Gastroesophageal sphincter (tissue), 4 donors: ENCODE results near the gene COMMD2. TPM values are rescaled to one million over a fixed set of nuclear protein-coding genes. Genes with fewer than 3 reads are reported as not detected.

ENCODE experiments used
- ATAC-seq: fragments of 150-250 bp; one replicate; pipeline ENCODE4 v1.9.1; 2016; ENCODE audit warnings: mild to moderate bottlenecking, moderate library complexity
- H3K27ac ChIP-seq, 4 donors: fragments of 200-600 bp; sonication (generic) in 3 of 4; 1 replicate in 3 of 4; 2 replicates in 1 of 4; pipeline ENCODE4 v1.5.1; 2016 to 2019
- H3K27me3 ChIP-seq: fragments of 200-600 bp; sonication (generic); one replicate; pipeline ENCODE4 v1.5.1; 2019
- H3K36me3 ChIP-seq, 2 donors: fragments of 200-600 bp; sonication (generic); one replicate each; pipeline ENCODE4 v1.5.1; 2019; ENCODE audit warnings: control low read depth in 1 of 2
- H3K4me1 ChIP-seq, 3 donors: fragments of 200-600 bp; sonication (generic); 1 replicate in 2 of 3; 2 replicates in 1 of 3; pipeline ENCODE4 v1.5.1; 2016 to 2019; ENCODE audit warnings: control low read depth in 2 of 3
- H3K4me3 ChIP-seq, 2 donors: fragments of 200-600 bp; sonication (generic); one replicate each; pipeline ENCODE4 v1.5.1; 2019; ENCODE audit warnings: mild to moderate bottlenecking in 1 of 2, moderate library complexity in 1 of 2
- H3K9me3 ChIP-seq, 3 donors: fragments of 200-600 bp; sonication (generic); one replicate each; pipeline ENCODE4 v1.5.1; 2017 to 2019; ENCODE audit warnings: control low read depth in 2 of 3
- CTCF ChIP-seq, 4 experiments: fragments of 200-600 bp in 2 of 4; fragments of 450-650 bp in 2 of 4; sonication (generic) in 1 of 4; IDR thresholded peaks; one replicate each; pipeline ENCODE4 v1.5.1; 2017 to 2019; ENCODE audit warnings: antibody characterized with exemption in 4 of 4, mild to moderate bottlenecking in 2 of 4, moderate library complexity in 2 of 4
- EP300 ChIP-seq: sonication (generic); formaldehyde crosslinking; IDR thresholded peaks from one replicate; pipeline ENCODE4 v1.6.1; 2017; ENCODE audit warnings: antibody characterized with exemption, mild to moderate bottlenecking
- POLR2A ChIP-seq, 2 donors: fragments of 450-650 bp; IDR thresholded peaks; one replicate each; pipeline ENCODE4 v1.6.1; 2017; ENCODE audit warnings: antibody characterized with exemption in 2 of 2, mild to moderate bottlenecking in 2 of 2, moderate library complexity in 1 of 2
- POLR2AphosphoS5 ChIP-seq: sonication (generic); formaldehyde crosslinking; IDR thresholded peaks from one replicate; pipeline ENCODE4 v1.6.1; 2017; ENCODE audit warnings: antibody characterized with exemption
- WGBS, 2 donors: methylation state at CpG; one replicate each; pipeline ENCODE4 v1.1.5; 2018; ENCODE audit warnings: low coverage in 1 of 2; 5-methylcytosine and 5-hydroxymethylcytosine counted together
- total RNA-seq, 4 donors: library from RNA; depleted of rRNA; stranded (reverse); fragments of >200 nt; gene quantifications; one replicate each; pipeline ENCODE4 v1.1.0, GENCODE V29; 2016

Gene COMMD2
- total RNA-seq, 4 donors from 2014 or later, result 20.7 to 39.5 (median 31.9) TPM

- Histone ChIP-seq H3K36me3 (peaks cover 0 to 35% of the 10 kb centered on the region in 2 donors), H3K27me3 (no peaks in the 10 kb centered on the region), H3K4me1 (peaks cover 3 to 25% (median 4%) of the 10 kb centered on the region in 3 donors), H3K4me3 (peak overlapping the region; percentile 81 to 99), H3K9me3 (no peaks in the 10 kb centered on the region), H3K27ac (peak overlapping the region; percentile 68 to 86 (median 84))
- ATAC-seq, result no peak
- TF ChIP-seq POLR2AphosphoS5 (no peak), POLR2A (IDR thresholded peaks at IDR 0.05) (no peak), CTCF (IDR thresholded peaks at IDR 0.05) (no peak), EP300 (no peak)
- WGBS, 2 donors, result 3 to 11% methylated on average over 4 of the region's 4 CpGs
Measured at GRCh38 chr3:149751551-149751950, 738 bp downstream of the COMMD2 start.

GRCh38 chr3:149744606-149745005, 7.7 kb downstream of the COMMD2 start:
- peaks cover 3 to 98% of the 10 kb centered on the region in 2 donors for H3K36me3 ChIP-seq

GRCh38 chr3:149744151-149744550, 8.1 kb downstream of the COMMD2 start:
- no peak for ATAC-seq
- H3K4me1 ChIP-seq, result no peaks in the 10 kb centered on the region
- peaks cover 3 to 98% of the 10 kb centered on the region in 2 donors for H3K36me3 ChIP-seq
- no peak overlapping the region for H3K4me3 ChIP-seq
- H3K27me3 ChIP-seq, result no peaks in the 10 kb centered on the region
- no peak overlapping the region for H3K27ac ChIP-seq
- no peaks in the 10 kb centered on the region for H3K9me3 ChIP-seq
- TF ChIP-seq CTCF (IDR thresholded peaks at IDR 0.05) (no peak), EP300 (no peak), POLR2AphosphoS5 (no peak), POLR2A (IDR thresholded peaks at IDR 0.05) (no peak)

More at GRCh38 chr3:149744606-149745005, 7.7 kb downstream of the COMMD2 start:
- Histone ChIP-seq H3K27ac (no peak overlapping the region), H3K4me1 (peaks cover 0 to 3% (median 0%) of the 10 kb centered on the region in 3 donors), H3K9me3 (no peaks in the 10 kb centered on the region), H3K4me3 (no peak overlapping the region), H3K27me3 (no peaks in the 10 kb centered on the region)
- 92 to 100% methylated on average over 1 to 3 of the region's 3 CpGs for WGBS, 2 donors
- no peak for ATAC-seq
- no peak for TF ChIP-seq CTCF (IDR thresholded peaks at IDR 0.05)
- TF ChIP-seq EP300, result no peak
- TF ChIP-seq POLR2A (IDR thresholded peaks at IDR 0.05), result no peak

GRCh38 chr3:149739396-149739795, 12.9 kb downstream of the COMMD2 start:
- no peak for ATAC-seq
- Histone ChIP-seq H3K27ac (no peak overlapping the region), H3K9me3 (no peaks in the 10 kb centered on the region), H3K27me3 (no peaks in the 10 kb centered on the region), H3K4me1 (no peaks in the 10 kb centered on the region), H3K36me3 (peaks cover 0 to 58% of the 10 kb centered on the region in 2 donors), H3K4me3 (no peak overlapping the region)
- TF ChIP-seq EP300 (no peak), POLR2AphosphoS5 (no peak), POLR2A (IDR thresholded peaks at IDR 0.05) (no peak), CTCF (IDR thresholded peaks at IDR 0.05) (no peak)
- WGBS, 2 donors, result 88 to 96% methylated on average over 2 of the region's 2 CpGs

DNA sequence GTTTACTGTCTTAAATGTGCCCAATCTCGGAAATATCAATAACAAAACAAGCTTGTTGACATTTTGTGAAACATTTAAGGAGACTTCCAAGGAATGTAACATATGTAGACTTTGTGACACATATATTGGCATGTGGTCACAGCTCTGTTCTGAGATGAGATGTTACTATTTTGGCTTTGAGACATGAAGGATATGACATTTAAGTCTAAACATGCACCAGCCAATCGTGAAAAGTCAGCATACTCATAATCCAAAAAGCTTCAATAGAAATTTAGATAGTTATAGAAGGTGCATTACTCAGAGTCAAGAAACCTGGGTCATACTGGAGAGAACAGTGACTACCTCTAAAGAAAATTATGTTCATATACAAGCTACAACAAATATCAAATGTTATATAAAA, 13.4 kb downstream of the COMMD2 start:
- no peaks in the 10 kb centered on the region for H3K4me1 ChIP-seq
- no peaks in the 10 kb centered on the region for H3K9me3 ChIP-seq
- peaks cover 0 to 53% of the 10 kb centered on the region in 2 donors for H3K36me3 ChIP-seq
- no peaks in the 10 kb centered on the region for H3K27me3 ChIP-seq
- no peak overlapping the region for H3K27ac ChIP-seq
- WGBS, 2 donors, result 76 to 82% methylated on average over 2 of the region's 2 CpGs
- no peak overlapping the region for H3K4me3 ChIP-seq
- TF ChIP-seq CTCF (IDR thresholded peaks at IDR 0.05), result no peak
- TF ChIP-seq POLR2AphosphoS5, result no peak
- no peak for TF ChIP-seq POLR2A (IDR thresholded peaks at IDR 0.05)
- no peak for TF ChIP-seq EP300
- no peak for ATAC-seq
